ENCODE measurements around the gene MAP1LC3B2.

The MAP1LC3B2 gene

DNA sequence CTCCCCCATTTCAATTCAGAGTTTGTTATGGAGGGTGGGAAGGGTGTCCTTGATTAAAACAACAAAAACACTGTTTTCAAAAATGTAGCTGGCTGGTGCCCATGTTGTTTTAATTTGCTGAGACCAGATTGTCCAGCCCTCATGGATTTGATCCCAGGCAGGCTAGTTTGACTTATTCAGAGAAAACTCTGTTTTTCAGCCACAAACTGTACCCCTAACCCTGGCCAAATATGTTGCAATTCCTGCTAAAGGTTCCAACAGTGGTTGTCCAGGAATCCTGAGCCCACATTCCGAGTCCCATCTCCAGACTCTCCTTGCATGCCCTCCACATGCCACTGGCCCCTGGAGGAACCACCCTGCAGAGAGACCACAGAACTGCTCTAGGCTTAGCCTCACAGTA is 36.0 kb downstream of the MAP1LC3B2 start:
- Histone ChIP-seq H3K4me1 (ENCODE audit: control insufficient read depth, insufficient read depth, low read length) (peaks cover 10% of the 10 kb centered on the region), H3K9ac (ENCODE audit: low read depth, low read length) (no peak overlapping the region), H3K27me3 (ENCODE audit: control insufficient read depth, insufficient read depth, low read length) (no peaks in the 10 kb centered on the region), H3K36me3 (ENCODE audit: control insufficient read depth, insufficient read depth, low read length) (no peaks in the 10 kb centered on the region), H3K9me3 (ENCODE audit: control insufficient read depth, insufficient read depth, low read length) (no peaks in the 10 kb centered on the region), H3K27ac (ENCODE audit: low read depth, low read length) (no peak overlapping the region), H3K4me3 (ENCODE audit: low read depth, low read length) (no peak overlapping the region)

DNA sequence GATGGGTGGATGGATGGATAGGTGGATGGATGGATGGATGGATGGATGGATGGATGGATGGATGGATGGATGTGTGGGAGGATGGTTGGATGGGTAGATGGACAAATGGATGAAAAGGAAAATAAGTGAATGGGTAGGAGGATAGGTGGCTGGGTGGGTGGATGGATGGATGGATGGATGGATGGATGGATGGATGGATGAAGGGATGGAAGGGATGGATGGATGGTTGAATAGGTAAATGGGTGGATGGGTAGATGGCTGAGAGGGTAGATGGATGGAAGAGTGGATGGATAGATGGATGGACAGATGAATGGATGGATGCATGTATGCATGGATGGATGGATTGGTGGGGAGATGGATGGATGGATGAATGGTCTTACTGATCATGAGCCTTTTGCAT is 36.5 kb downstream of the MAP1LC3B2 start:
- Histone ChIP-seq H3K9ac (ENCODE audit: low read depth, low read length) (no peak overlapping the region), H3K36me3 (ENCODE audit: control insufficient read depth, insufficient read depth, low read length) (no peaks in the 10 kb centered on the region), H3K27ac (ENCODE audit: low read depth, low read length) (no peak overlapping the region), H3K4me3 (ENCODE audit: low read depth, low read length) (no peak overlapping the region), H3K27me3 (ENCODE audit: control insufficient read depth, insufficient read depth, low read length) (no peaks in the 10 kb centered on the region), H3K9me3 (ENCODE audit: control insufficient read depth, insufficient read depth, low read length) (no peaks in the 10 kb centered on the region), H3K4me1 (ENCODE audit: control insufficient read depth, insufficient read depth, low read length) (peaks cover 10% of the 10 kb centered on the region)

DNA sequence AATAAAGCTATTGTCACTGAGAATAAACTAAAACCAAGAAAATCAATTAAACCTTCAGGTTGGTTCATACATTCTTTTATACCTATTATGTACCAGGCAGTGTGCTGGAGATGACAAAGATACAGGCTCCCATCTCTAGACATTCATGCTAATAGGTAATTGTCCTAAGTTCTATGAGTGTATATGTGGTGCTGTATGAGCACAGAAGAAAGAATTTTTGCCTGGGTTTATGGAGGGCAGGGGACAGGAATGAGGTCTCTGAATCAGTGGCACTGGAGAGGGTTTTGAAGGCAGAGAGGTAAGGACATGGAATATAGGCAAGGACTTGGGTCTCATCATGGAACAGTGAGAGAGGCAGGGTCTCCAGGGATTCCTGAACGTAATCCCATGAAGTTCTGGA is 38.7 kb downstream of the MAP1LC3B2 start:
- peaks cover 18% of the 10 kb centered on the region for H3K4me1 ChIP-seq (ENCODE audit: control insufficient read depth, insufficient read depth, low read length)
- no peak overlapping the region for H3K9ac ChIP-seq (ENCODE audit: low read depth, low read length)
- no peaks in the 10 kb centered on the region for H3K27me3 ChIP-seq (ENCODE audit: control insufficient read depth, insufficient read depth, low read length)
- no peaks in the 10 kb centered on the region for H3K9me3 ChIP-seq (ENCODE audit: control insufficient read depth, insufficient read depth, low read length)
- no peaks in the 10 kb centered on the region for H3K36me3 ChIP-seq (ENCODE audit: control insufficient read depth, insufficient read depth, low read length)
- no peak overlapping the region for H3K4me3 ChIP-seq (ENCODE audit: low read depth, low read length)
- no peak overlapping the region for H3K27ac ChIP-seq (ENCODE audit: low read depth, low read length)

GRCh38 chr12:116598311-116599284 is 39.4 kb downstream of the MAP1LC3B2 start:
- Histone ChIP-seq H3K36me3 (ENCODE audit: control insufficient read depth, insufficient read depth, low read length) (no peaks in the 10 kb centered on the region), H3K4me1 (ENCODE audit: control insufficient read depth, insufficient read depth, low read length) (peaks cover 18% of the 10 kb centered on the region), H3K9ac (ENCODE audit: low read depth, low read length) (no peak overlapping the region), H3K9me3 (ENCODE audit: control insufficient read depth, insufficient read depth, low read length) (no peaks in the 10 kb centered on the region), H3K27me3 (ENCODE audit: control insufficient read depth, insufficient read depth, low read length) (no peaks in the 10 kb centered on the region), H3K27ac (ENCODE audit: low read depth, low read length) (peak overlapping the region; percentile 18), H3K4me3 (ENCODE audit: low read depth, low read length) (no peak overlapping the region)

DNA sequence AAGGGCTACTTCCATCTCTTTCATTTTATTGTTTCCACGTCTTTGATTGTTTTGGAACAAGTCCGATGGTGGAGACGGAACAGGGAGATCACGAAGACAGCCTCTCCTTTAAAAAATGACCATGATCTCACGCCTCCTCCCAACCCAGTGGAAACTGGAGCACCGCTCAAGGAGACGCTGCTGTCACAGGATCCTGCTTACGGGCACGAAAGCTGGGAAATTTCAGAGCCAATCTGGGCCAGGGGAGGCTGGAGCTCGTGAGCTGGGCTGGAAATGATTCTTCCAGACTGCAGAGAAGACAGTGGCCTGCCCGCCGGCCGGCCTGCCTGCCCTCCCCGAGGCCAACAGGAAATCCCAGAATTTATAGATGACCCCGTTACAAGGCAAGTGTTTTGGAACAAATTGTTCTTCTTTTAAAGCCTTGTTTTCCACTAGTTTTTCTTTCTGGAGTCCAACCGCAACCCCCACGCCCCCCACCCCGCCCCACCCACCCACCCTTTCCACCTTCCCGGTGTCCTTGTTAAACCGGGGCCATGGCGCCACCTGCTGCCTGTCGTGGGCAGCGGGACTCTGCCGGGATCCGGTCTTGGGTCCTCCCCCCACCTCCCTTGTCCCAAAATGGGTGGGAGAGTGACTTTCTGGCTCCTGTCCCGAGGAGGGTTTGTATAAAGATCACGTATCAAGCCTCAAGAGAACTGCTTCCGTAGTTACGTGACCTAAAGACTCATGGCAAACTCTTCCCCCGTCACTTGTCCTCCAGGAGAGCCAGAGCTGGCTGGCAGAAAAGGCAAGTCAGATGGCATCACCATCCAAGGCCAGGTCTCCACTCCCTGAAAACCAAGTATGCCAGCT is 40.3 kb downstream of the MAP1LC3B2 start:
- Histone ChIP-seq H3K9ac (ENCODE audit: low read depth, low read length) (no peak overlapping the region), H3K27ac (ENCODE audit: low read depth, low read length) (peak overlapping the region; percentile 47), H3K27me3 (ENCODE audit: control insufficient read depth, insufficient read depth, low read length) (no peaks in the 10 kb centered on the region), H3K9me3 (ENCODE audit: control insufficient read depth, insufficient read depth, low read length) (no peaks in the 10 kb centered on the region), H3K4me3 (ENCODE audit: low read depth, low read length) (no peak overlapping the region), H3K4me1 (ENCODE audit: control insufficient read depth, insufficient read depth, low read length) (peaks cover 18% of the 10 kb centered on the region), H3K36me3 (ENCODE audit: control insufficient read depth, insufficient read depth, low read length) (no peaks in the 10 kb centered on the region)

DNA sequence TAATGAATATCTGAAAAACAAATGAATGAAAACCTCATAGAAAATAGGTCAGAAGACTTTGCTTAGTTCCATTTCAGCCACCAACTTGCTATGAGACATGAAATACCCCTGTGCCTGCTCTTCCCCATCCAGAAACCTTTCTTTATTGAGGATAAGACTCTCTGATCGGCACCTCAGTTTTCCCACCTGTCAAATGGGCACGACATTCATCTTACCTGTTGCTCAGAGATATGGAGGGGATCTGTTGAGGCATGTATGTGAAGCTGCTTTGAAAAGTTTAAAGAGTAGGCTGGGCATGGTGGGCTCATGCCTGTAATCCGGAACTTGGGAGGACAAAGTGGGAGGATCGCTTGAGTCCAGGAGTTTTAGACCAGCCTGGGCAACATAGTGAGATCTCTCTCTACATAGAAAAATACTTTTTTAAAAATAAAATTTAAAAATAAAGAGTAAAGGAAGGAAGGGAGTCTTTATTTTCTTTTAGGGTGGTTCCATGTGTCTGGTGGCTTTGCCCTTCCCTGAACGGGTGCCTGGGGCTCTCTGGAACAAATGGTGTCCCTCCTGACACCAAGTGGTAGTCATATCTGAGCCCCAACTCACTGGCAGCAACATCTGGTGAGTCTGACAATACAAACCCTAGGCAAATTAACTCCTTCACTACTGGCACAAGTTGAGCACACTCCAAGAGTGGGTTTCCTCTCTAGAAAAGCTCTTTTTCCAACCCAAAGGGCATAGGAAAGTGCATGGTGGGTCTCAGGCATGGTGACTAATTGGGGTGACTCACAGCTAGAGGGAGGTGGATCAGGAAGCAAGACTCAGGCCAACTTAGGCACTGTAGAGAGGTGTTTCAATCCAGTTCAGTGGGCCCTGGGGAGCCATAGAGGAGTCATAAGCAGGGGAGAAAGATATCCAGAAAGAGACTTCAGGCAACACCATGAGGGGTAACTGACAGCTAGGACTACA is 42.1 kb downstream of the MAP1LC3B2 start:
- H3K9ac ChIP-seq (ENCODE audit: low read depth, low read length) = no peak overlapping the region
- H3K4me1 ChIP-seq (ENCODE audit: control insufficient read depth, insufficient read depth, low read length) = peaks cover 32% of the 10 kb centered on the region
- H3K27ac ChIP-seq (ENCODE audit: low read depth, low read length) = no peak overlapping the region
- no peaks in the 10 kb centered on the region for H3K36me3 ChIP-seq (ENCODE audit: control insufficient read depth, insufficient read depth, low read length)
- no peaks in the 10 kb centered on the region for H3K9me3 ChIP-seq (ENCODE audit: control insufficient read depth, insufficient read depth, low read length)
- H3K27me3 ChIP-seq (ENCODE audit: control insufficient read depth, insufficient read depth, low read length) = no peaks in the 10 kb centered on the region
- no peak overlapping the region for H3K4me3 ChIP-seq (ENCODE audit: low read depth, low read length)

DNA sequence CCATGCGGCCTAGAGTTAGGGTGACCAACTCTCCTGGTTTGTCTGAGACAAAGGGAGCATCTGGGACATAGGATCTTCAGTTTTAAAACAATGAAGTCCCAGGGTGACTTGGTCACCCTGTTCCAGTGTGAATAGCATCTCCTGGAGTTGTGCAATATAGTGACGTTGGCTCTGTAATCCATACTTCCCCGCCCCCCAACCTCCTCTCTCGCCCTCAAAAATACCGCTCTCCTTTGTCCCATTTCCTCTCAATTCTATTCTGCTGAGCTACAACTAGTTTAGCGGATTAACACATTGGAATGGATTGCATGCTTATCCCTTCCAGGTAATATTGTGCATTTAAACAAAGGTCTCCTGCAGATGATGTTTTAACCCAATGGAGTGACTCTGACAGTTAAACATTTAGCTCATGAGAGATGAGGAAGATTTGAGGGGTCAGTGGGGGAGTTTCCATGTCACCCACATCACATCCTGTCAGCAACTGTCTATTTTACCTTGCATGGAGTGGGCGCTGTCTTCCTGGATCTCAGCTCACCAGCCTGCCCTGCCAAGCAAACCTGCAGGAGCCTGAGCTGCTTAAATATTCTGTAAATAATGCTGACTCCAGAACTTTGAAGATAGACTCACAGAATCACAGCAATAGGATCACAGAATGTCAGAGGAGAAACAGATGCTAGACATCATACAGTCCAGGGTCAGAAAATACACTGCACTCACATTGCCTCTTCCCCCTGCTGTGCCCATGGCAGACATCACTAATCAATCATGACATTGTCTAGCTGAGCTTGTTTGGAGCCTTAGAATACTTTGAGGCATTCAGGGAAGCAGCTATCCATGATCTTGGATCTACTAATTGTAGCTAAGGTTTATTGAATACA is 43.0 kb downstream of the MAP1LC3B2 start:
- H3K4me3 ChIP-seq (ENCODE audit: low read depth, low read length) = no peak overlapping the region
- H3K9ac ChIP-seq (ENCODE audit: low read depth, low read length) = no peak overlapping the region
- H3K27ac ChIP-seq (ENCODE audit: low read depth, low read length) = no peak overlapping the region
- no peaks in the 10 kb centered on the region for H3K27me3 ChIP-seq (ENCODE audit: control insufficient read depth, insufficient read depth, low read length)
- no peaks in the 10 kb centered on the region for H3K9me3 ChIP-seq (ENCODE audit: control insufficient read depth, insufficient read depth, low read length)
- H3K4me1 ChIP-seq (ENCODE audit: control insufficient read depth, insufficient read depth, low read length) = peaks cover 34% of the 10 kb centered on the region
- H3K36me3 ChIP-seq (ENCODE audit: control insufficient read depth, insufficient read depth, low read length) = no peaks in the 10 kb centered on the region

GRCh38 chr12:116603546-116604177 is 44.5 kb downstream of the MAP1LC3B2 start:
- no peak overlapping the region for H3K9ac ChIP-seq (ENCODE audit: low read depth, low read length)
- no peak overlapping the region for H3K4me3 ChIP-seq (ENCODE audit: low read depth, low read length)
- H3K4me1 ChIP-seq (ENCODE audit: control insufficient read depth, insufficient read depth, low read length) = peaks cover 33% of the 10 kb centered on the region
- no peaks in the 10 kb centered on the region for H3K9me3 ChIP-seq (ENCODE audit: control insufficient read depth, insufficient read depth, low read length)
- no peaks in the 10 kb centered on the region for H3K27me3 ChIP-seq (ENCODE audit: control insufficient read depth, insufficient read depth, low read length)
- H3K27ac ChIP-seq (ENCODE audit: low read depth, low read length) = no peak overlapping the region
- H3K36me3 ChIP-seq (ENCODE audit: control insufficient read depth, insufficient read depth, low read length) = no peaks in the 10 kb centered on the region

DNA sequence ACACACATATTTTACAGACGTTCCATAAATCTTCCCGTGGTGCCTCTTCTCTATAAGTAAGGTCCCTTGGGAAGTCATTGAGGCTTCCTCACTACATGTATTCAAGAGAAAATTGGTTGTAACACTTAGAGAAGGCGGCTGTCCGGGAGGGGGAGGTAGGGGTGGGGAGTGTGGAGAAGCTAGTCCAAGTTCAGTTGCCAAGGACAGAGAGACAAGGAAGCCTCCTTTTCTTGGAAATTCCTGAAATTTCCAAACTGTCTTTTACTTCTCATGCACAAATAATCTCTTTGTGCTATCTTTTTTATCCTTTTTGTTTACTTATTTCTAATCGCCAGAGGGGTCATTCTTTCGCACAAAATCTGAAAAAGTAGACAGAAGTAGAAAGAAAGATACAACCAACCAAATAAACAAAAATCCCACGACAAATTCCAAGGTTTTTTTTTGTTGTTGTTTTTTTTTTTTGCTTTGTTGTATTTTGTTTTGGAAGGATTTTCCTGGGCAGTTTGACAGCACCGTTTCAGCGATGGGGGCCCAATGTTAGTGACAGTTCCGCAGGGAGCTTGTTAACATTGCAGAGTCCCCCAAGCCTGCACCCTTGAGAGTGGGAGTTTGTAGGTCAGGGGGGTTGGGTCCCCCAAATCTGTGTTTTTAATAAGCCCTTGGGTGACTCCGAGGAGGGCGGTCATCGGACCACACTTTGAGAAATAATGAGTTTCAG is 45.2 kb downstream of the MAP1LC3B2 start:
- no peak overlapping the region for H3K27ac ChIP-seq (ENCODE audit: low read depth, low read length)
- H3K36me3 ChIP-seq (ENCODE audit: control insufficient read depth, insufficient read depth, low read length) = no peaks in the 10 kb centered on the region
- no peak overlapping the region for H3K9ac ChIP-seq (ENCODE audit: low read depth, low read length)
- peaks cover 28% of the 10 kb centered on the region for H3K4me1 ChIP-seq (ENCODE audit: control insufficient read depth, insufficient read depth, low read length)
- H3K4me3 ChIP-seq (ENCODE audit: low read depth, low read length) = no peak overlapping the region
- no peaks in the 10 kb centered on the region for H3K27me3 ChIP-seq (ENCODE audit: control insufficient read depth, insufficient read depth, low read length)
- H3K9me3 ChIP-seq (ENCODE audit: control insufficient read depth, insufficient read depth, low read length) = no peaks in the 10 kb centered on the region
